Progenitor cell of endocrine pancreas (in vitro differentiated cells): ENCODE results near the gene TEPSIN. TPM values are rescaled to one million over a fixed set of nuclear protein-coding genes. Genes with fewer than 3 reads are reported as not detected.

Experiments used
- DNase-seq: peaks from one replicate; pipeline ENCODE4 v3.0.0; 2021; ENCODE audit warnings: low spot score; ENCODE audit not compliant: unreplicated experiment
- H3K27ac Mint-ChIP-seq: 2 replicates; pipeline ENCODE4 v1.8.0; 2021; ENCODE audit warnings: mild to moderate bottlenecking, moderate library complexity, mixed read lengths
- H3K27me3 Mint-ChIP-seq: 2 replicates; pipeline ENCODE4 v1.8.0; 2021; ENCODE audit warnings: mixed read lengths
- H3K36me3 Mint-ChIP-seq: 2 replicates; pipeline ENCODE4 v1.8.0; 2022; ENCODE audit warnings: mixed read lengths; ENCODE audit not compliant: insufficient read depth
- H3K4me1 Mint-ChIP-seq: 2 replicates; pipeline ENCODE4 v1.8.0; 2021; ENCODE audit warnings: low read depth, mixed read lengths
- H3K4me3 Mint-ChIP-seq: 2 replicates; pipeline ENCODE4 v1.8.0; 2021; ENCODE audit warnings: low read depth, mild to moderate bottlenecking, moderate library complexity, mixed read lengths
- H3K9me3 Mint-ChIP-seq: 2 replicates; pipeline ENCODE4 v1.8.0; 2021; ENCODE audit warnings: low read depth, mixed read lengths
- total RNA-seq: library from RNA; stranded (reverse); gene quantifications from 2 replicates; pipeline ENCODE4 v1.2.1, GENCODE V29; 2021
- TF ChIP-seq, protein P1 (sequence below): fragments of 200-600 bp; sonication (generic); IDR thresholded peaks from one replicate; pipeline ENCODE4 v1.5.0; 2021; ENCODE audit warnings: antibody characterized with exemption, mild to moderate bottlenecking; ENCODE audit not compliant: unreplicated experiment

TEPSIN gene
- total RNA-seq, 1 donor from 2014 or later = 63.2 TPM

- Mint-ChIP-seq H3K4me1 (no peaks in the 10 kb centered on the region), H3K27ac (no peak overlapping the region), H3K36me3 (peaks cover 2% of the 10 kb centered on the region), H3K9me3 (no peaks in the 10 kb centered on the region), H3K4me3 (no peak overlapping the region), H3K27me3 (no peaks in the 10 kb centered on the region)
- DNase-seq = no peak
- TF ChIP-seq, protein P1, sequence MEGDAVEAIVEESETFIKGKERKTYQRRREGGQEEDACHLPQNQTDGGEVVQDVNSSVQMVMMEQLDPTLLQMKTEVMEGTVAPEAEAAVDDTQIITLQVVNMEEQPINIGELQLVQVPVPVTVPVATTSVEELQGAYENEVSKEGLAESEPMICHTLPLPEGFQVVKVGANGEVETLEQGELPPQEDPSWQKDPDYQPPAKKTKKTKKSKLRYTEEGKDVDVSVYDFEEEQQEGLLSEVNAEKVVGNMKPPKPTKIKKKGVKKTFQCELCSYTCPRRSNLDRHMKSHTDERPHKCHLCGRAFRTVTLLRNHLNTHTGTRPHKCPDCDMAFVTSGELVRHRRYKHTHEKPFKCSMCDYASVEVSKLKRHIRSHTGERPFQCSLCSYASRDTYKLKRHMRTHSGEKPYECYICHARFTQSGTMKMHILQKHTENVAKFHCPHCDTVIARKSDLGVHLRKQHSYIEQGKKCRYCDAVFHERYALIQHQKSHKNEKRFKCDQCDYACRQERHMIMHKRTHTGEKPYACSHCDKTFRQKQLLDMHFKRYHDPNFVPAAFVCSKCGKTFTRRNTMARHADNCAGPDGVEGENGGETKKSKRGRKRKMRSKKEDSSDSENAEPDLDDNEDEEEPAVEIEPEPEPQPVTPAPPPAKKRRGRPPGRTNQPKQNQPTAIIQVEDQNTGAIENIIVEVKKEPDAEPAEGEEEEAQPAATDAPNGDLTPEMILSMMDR = no peak
Measured at GRCh38 chr17:81180836-81181810, 57.7 kb downstream of the TEPSIN start.

GRCh38 chr17:81179861-81180260 is 59.0 kb downstream of the TEPSIN start:
- Mint-ChIP-seq H3K4me1 (no peaks in the 10 kb centered on the region), H3K9me3 (peaks cover 9% of the 10 kb centered on the region), H3K27me3 (no peaks in the 10 kb centered on the region), H3K36me3 (peaks cover 4% of the 10 kb centered on the region), H3K27ac (no peak overlapping the region), H3K4me3 (no peak overlapping the region)
- TF ChIP-seq, protein P1 = no peak
- DNase-seq = no peak

DNA sequence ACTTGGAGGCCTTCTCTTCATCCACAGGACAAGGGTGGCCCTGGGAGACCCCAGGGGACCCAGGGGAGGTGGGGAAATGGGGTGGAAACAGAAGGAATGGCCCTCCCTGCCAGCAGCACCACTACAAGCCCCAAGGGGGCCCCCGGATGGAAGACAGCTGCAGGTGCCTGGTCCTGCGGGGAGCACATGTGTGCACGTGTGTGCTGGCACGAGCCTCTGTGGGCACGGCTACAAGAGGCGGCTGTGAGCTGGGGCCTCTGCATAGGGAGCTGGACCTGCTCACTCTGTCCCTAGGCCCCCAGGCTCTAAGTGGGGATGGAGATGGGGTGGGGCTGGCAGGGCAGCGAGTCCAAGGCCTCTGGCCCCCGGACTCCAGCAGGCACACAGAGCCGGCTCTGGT is 59.6 kb downstream of the TEPSIN start:
- Mint-ChIP-seq H3K4me1 (no peaks in the 10 kb centered on the region), H3K9me3 (peaks cover 9% of the 10 kb centered on the region), H3K27me3 (no peaks in the 10 kb centered on the region), H3K36me3 (peaks cover 4% of the 10 kb centered on the region), H3K27ac (no peak overlapping the region), H3K4me3 (no peak overlapping the region)
- TF ChIP-seq, protein P1 = no peak
- no peak for DNase-seq

Other genes with a start within 250 kb of the TEPSIN start
- gene CHMP6, start 247.2 kb downstream of the TEPSIN start, total RNA-seq = 26.1 and 27.8 TPM in 2 replicates
- gene BAIAP2, start 203.9 kb downstream of the TEPSIN start, total RNA-seq = 37.6 and 40.4 TPM in 2 replicates
- gene PVALEF, start 73.5 kb downstream of the TEPSIN start, total RNA-seq = 0.31 TPM in 1 of 2 replicates, not detected in the other
- gene AATK, start 72.8 kb downstream of the TEPSIN start, total RNA-seq = 12.2 and 12.9 TPM in 2 replicates
- gene CEP131, start 16.1 kb downstream of the TEPSIN start, total RNA-seq = 33.2 and 35.0 TPM in 2 replicates
- 39.7 and 43.6 TPM in 2 replicates for gene NDUFAF8, start 263 bp upstream of the TEPSIN start, total RNA-seq
- gene SLC38A10, start 56.3 kb upstream of the TEPSIN start, total RNA-seq = 128 and 130 TPM in 2 replicates
- gene BAHCC1, start 156.4 kb upstream of the TEPSIN start, total RNA-seq = 36.9 and 40.5 TPM in 2 replicates